IPS-18a (cell line): ENCODE results near the gene TMEM169.

ENCODE experiments used
- H3K27ac ChIP-seq: one replicate; pipeline ENCODE4 v1.5.1; 2013; ENCODE audit warnings: low read length
- H3K27me3 ChIP-seq: one replicate; pipeline ENCODE4 v1.6.1; 2013; ENCODE audit warnings: mild to moderate bottlenecking, low read length; ENCODE audit not compliant: control insufficient read depth, insufficient read depth
- H3K36me3 ChIP-seq: one replicate; pipeline ENCODE4 v1.6.1; 2013; ENCODE audit warnings: low read depth, low read length; ENCODE audit not compliant: control insufficient read depth
- H3K4me1 ChIP-seq: one replicate; pipeline ENCODE4 v1.6.1; 2013; ENCODE audit warnings: low read depth, low read length; ENCODE audit not compliant: control insufficient read depth
- H3K4me3 ChIP-seq: one replicate; pipeline ENCODE4 v1.5.1; 2013; ENCODE audit warnings: low read length
- H3K9ac ChIP-seq: one replicate; pipeline ENCODE4 v1.6.1; 2013; ENCODE audit warnings: mild to moderate bottlenecking, low read length, moderate library complexity
- H3K9me3 ChIP-seq: one replicate; pipeline ENCODE4 v1.6.1; 2013; ENCODE audit warnings: low read depth, low read length; ENCODE audit not compliant: control insufficient read depth

TMEM169 gene

DNA sequence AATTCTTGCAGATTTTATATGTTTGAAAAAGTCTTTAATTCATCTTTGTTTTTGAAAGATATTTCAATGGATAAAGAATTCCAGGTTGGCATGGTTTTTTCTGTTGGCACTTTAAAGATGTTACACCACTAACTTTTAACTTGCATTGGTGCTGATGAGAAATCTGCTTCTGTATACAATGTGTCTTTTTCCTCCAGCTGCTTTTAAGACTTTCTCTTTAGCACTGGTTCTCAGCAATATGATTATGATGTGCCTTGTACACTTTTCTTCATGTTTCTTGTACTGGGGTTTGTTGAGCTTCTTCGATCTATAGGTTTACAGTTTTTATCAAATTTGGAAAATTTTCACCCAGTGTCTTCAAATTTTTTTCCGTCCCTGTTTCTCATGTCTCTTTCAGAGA lies 29.3 kb upstream of the TMEM169 start:
- Histone ChIP-seq H3K9me3 (no peaks in the 10 kb centered on the region), H3K36me3 (no peaks in the 10 kb centered on the region), H3K27me3 (no peaks in the 10 kb centered on the region), H3K4me3 (no peak overlapping the region), H3K27ac (no peak overlapping the region), H3K4me1 (peaks cover 9% of the 10 kb centered on the region), H3K9ac (no peak overlapping the region)

GRCh38 chr2:216055680-216056079 lies 26.0 kb upstream of the TMEM169 start:
- Histone ChIP-seq H3K4me3 (no peak overlapping the region), H3K9me3 (no peaks in the 10 kb centered on the region), H3K27ac (no peak overlapping the region), H3K27me3 (no peaks in the 10 kb centered on the region), H3K9ac (no peak overlapping the region), H3K4me1 (peaks cover 9% of the 10 kb centered on the region), H3K36me3 (no peaks in the 10 kb centered on the region)

GRCh38 chr2:216056739-216057138 lies 25.0 kb upstream of the TMEM169 start:
- Histone ChIP-seq H3K27me3 (no peaks in the 10 kb centered on the region), H3K36me3 (no peaks in the 10 kb centered on the region), H3K9me3 (no peaks in the 10 kb centered on the region), H3K4me1 (peaks cover 5% of the 10 kb centered on the region), H3K9ac (no peak overlapping the region), H3K4me3 (no peak overlapping the region), H3K27ac (no peak overlapping the region)

GRCh38 chr2:216057688-216058193 lies 24.0 kb upstream of the TMEM169 start:
- Histone ChIP-seq H3K4me3 (no peak overlapping the region), H3K9ac (no peak overlapping the region), H3K27ac (no peak overlapping the region)

DNA sequence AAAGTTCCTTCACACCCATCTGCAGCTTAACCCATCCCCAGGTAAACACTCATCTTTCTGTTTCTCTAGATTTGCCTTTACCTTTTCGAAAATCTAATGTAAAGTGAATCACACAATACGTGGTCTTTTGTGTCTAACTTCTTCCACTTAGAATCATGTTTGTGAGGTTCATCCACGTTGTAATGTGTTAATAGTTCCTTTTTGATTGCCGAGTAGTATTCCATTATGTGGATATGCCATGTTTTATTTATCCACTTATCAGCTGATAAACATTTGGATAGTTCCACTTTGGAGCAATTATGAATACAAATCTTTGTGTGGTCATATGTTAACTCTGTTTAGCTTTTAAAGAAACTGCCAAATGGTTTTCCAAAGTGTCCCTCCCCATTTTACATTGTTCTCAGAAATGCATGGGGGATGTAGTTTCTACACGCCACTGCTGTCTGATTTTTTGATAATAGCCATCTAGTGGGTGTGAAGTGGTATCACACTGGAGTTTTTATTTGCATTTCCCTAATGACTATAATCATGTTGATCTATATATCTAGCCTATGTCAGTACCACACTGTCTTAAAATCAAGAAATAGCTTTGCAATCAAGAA lies 22.4 kb upstream of the TMEM169 start:
- Histone ChIP-seq H3K4me1 (no peaks in the 10 kb centered on the region), H3K27ac (no peak overlapping the region), H3K36me3 (peaks cover 6% of the 10 kb centered on the region), H3K4me3 (no peak overlapping the region), H3K9ac (no peak overlapping the region), H3K9me3 (no peaks in the 10 kb centered on the region), H3K27me3 (no peaks in the 10 kb centered on the region)

More at GRCh38 chr2:216057688-216058193, 24.0 kb upstream of the TMEM169 start:
- Histone ChIP-seq H3K36me3 (peaks cover 2% of the 10 kb centered on the region), H3K4me1 (no peaks in the 10 kb centered on the region), H3K27me3 (no peaks in the 10 kb centered on the region), H3K9me3 (no peaks in the 10 kb centered on the region)

DNA sequence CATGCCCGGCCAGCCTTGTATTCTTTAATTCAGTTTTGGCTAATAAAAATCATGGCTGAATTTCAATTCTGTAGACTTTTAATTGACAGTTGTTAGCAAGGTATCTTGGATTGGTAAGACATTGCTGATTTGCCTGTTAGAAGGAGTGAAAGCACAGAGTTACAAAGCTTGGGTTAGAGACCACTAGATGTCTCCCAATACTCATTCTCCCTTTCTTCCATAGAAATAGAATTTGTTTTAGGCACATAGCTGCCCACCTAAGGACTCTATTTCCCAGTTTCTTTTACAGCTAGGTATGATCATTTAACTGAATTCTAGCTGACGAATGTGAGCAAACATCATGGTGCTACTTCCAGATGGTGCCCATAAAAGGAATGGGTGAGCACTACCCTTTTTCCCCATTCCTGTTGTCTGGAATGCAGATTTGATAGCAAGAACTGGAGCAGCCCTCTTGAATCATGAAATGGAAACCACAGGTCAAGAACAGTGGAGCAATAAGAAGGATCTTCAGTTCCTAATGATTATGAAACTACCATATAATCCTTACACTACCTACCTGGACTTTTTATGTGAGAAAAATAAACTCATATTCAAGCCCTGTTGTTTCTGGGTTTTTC lies 17.6 kb upstream of the TMEM169 start:
- peaks cover 3% of the 10 kb centered on the region for H3K4me1 ChIP-seq
- no peak overlapping the region for H3K4me3 ChIP-seq
- H3K9me3 ChIP-seq = no peaks in the 10 kb centered on the region
- peaks cover 17% of the 10 kb centered on the region for H3K36me3 ChIP-seq
- H3K27ac ChIP-seq = no peak overlapping the region
- no peaks in the 10 kb centered on the region for H3K27me3 ChIP-seq
- H3K9ac ChIP-seq = no peak overlapping the region

DNA sequence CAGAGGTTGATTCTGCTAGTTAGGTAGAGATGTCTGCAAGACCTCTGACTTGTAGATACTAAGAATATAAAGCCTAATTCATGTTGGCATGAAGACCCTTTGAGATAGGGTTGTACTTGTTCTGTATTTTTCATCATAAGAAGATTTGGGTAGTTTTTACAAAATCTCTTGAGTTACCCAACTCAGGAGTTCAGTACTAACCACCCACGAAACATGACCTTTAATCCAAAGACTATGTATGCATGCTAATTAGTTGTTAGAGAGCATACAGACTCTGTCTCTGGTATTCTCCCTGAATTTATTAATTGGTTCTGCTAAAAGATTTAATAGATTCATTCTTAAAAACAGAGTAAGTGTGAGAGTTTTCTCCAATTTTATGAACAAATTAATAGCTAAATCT lies 17.1 kb upstream of the TMEM169 start:
- Histone ChIP-seq H3K9me3 (no peaks in the 10 kb centered on the region), H3K4me3 (no peak overlapping the region), H3K27ac (no peak overlapping the region), H3K36me3 (peaks cover 17% of the 10 kb centered on the region), H3K27me3 (no peaks in the 10 kb centered on the region), H3K9ac (no peak overlapping the region), H3K4me1 (peaks cover 3% of the 10 kb centered on the region)

- peaks cover 3% of the 10 kb centered on the region for H3K4me1 ChIP-seq
- H3K9ac ChIP-seq = no peak overlapping the region
- peaks cover 17% of the 10 kb centered on the region for H3K36me3 ChIP-seq
- H3K9me3 ChIP-seq = no peaks in the 10 kb centered on the region
- H3K27me3 ChIP-seq = no peaks in the 10 kb centered on the region
- no peak overlapping the region for H3K4me3 ChIP-seq
- no peak overlapping the region for H3K27ac ChIP-seq
Measured at GRCh38 chr2:216066230-216066629, 15.5 kb upstream of the TMEM169 start.

DNA sequence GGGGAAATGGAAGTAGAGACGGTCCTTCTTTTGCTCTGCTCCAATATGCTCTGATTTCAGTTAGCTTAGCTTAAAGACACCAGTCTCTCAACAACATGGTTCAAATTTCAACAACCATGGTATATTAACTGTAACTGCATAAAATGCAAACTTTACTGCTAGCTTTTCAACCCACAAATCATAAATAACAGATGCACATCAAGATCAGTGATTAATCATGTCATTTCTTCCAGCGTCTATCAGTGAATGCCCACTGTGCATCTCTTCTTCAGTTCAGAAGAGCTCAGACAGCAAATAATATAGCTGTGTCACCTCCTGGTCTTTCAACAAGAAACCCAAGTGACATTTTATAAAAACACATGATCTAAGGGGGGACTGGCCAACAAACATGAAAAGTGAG lies 12.7 kb upstream of the TMEM169 start:
- Histone ChIP-seq H3K9me3 (no peaks in the 10 kb centered on the region), H3K27ac (no peak overlapping the region), H3K9ac (no peak overlapping the region), H3K4me3 (no peak overlapping the region), H3K36me3 (peaks cover 14% of the 10 kb centered on the region), H3K4me1 (peaks cover 3% of the 10 kb centered on the region), H3K27me3 (no peaks in the 10 kb centered on the region)

- no peaks in the 10 kb centered on the region for H3K9me3 ChIP-seq
- no peak overlapping the region for H3K27ac ChIP-seq
- no peaks in the 10 kb centered on the region for H3K27me3 ChIP-seq
- H3K36me3 ChIP-seq = peaks cover 3% of the 10 kb centered on the region
- H3K4me1 ChIP-seq = peaks cover 3% of the 10 kb centered on the region
- no peak overlapping the region for H3K9ac ChIP-seq
- H3K4me3 ChIP-seq = no peak overlapping the region
Measured at GRCh38 chr2:216070195-216070594, 11.5 kb upstream of the TMEM169 start.

DNA sequence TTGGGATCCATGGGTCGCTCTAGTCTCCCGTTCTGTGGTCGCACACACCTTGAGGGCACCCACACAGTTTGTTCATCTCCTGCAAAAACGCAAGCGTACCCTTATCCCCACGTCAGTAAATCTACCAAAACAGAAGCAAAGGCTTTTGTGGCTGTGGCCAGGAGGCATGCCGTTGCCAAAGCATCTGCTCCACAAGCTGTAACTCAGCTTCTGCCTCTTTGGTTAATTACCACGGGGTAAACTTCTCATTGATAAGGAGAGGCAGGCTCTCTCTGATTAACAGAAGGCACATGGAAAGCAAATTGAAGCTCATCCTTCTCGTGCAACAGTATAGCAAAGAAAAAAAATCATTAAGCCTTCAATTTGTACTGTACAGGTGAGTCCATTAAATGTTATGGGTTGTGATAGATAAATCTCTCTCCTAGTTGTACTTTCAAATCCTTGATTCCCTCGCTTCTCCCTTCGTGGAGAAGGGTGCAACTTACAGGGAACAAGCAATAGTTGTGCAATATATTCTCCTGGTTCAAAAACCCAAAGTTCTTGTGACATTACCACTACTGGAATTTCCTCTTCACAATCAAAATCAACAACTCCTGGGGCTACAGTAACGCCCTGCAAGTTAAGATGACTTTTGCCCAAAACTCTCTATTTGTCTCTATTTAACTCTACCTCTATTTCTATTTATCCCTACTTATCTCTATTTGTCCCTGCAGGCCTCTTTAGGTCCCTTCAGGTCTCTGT lies 10.4 kb upstream of the TMEM169 start:
- H3K9ac ChIP-seq = no peak overlapping the region
- H3K4me1 ChIP-seq = peaks cover under 1% of the 10 kb centered on the region
- H3K4me3 ChIP-seq = no peak overlapping the region
- H3K9me3 ChIP-seq = no peaks in the 10 kb centered on the region
- H3K27me3 ChIP-seq = no peaks in the 10 kb centered on the region
- no peak overlapping the region for H3K27ac ChIP-seq
- no peaks in the 10 kb centered on the region for H3K36me3 ChIP-seq
